HG02973 (cell line): ENCODE measurements around the gene TBC1D16.
"Not testable (repeated sequence)": the region's sequence is repeated elsewhere in the genome, so short reads cannot be mapped to it uniquely, and the experiment has no call there.

ENCODE experiments used
- ATAC-seq: cut with Tn5 transposase; IDR thresholded peaks from one replicate; pipeline ENCODE4 v1.9.1; 2021; ENCODE audit warnings: moderate library complexity; ENCODE audit not compliant: unreplicated experiment

TBC1D16 gene

DNA sequence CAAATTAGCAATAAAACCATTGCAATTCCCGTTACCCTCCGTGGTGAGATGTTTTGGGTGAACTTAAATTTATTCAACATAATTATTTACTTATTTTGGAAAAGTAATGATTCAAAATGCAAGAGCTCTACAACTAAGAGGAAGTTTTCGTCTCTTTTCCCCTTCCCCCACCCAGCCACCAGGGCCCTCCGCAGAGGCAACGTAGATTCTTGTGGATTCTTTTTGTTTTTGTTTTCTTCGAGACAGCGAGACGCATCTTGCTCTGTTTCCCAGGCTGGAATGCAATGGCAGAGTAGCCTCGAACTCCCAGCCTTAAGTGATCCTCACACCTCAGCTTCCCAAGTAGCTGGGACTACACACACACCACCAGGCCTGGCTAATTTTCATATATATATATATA lies 19.9 kb upstream of the TBC1D16 start:
- no peak for ATAC-seq

DNA sequence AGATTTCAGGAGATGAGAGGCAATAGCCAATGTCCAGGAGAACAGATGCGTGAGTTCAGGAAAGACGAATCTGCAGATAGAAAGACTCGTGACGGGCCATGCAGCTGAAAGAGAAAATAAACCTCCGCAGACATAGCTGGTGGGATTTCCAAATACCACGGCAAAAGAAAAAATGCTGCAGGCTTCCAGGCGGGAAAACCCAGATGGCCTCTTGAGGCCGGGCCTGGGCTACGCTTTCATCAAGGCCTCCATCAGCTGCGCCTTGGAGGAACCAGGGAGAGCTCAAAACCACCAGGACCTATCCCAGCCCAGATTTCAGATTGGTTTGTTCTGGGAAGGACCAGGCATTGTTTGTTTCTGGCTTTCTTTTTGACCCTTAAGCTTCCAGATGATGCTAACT lies 17.4 kb upstream of the TBC1D16 start:
- no peak for ATAC-seq

- ATAC-seq = no peak
These were observed 16.0 kb upstream of the TBC1D16 start for GRCh38 chr17:80051681-80052080.

GRCh38 chr17:80050706-80051105 lies 15.0 kb upstream of the TBC1D16 start:
- no peak for ATAC-seq

DNA sequence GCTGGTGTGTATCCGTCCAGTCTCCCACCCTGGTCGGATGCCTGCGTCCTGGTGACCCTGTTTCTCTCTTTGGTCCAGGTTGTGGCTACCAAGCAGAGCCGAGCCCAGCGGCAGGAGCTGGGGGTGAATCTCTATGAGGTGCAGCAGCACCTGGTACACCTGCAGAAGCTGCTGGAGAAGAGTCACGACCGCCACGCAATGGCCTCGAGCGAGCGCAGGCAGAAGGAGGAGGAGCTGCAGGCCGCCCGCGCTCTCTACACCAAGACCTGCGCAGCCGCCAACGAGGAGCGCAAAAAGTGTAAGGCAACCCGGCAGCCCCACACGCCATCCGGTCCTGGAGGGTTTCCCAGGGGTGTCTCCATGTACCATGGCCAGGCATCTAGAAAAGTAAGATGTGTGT lies 14.3 kb upstream of the TBC1D16 start:
- no peak for ATAC-seq

DNA sequence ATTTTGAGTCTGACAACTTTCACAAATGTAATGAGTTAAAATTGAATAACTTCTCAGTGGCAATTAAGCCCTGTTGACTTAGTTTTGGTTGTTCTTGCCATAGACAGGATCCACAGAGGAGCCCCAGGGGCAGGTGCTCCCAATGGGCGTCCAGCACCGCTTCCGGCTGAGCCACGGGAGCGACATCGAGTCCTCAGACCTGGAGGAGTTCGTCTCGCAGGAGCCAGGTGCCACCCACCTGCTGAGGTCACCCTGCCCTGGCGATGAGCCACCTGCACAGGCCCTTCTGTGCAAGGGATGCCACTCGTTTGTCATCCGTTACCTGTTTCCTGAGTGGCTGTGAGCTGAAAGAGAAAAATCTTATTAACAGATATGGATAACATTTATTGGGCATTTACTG lies 11.5 kb upstream of the TBC1D16 start:
- ATAC-seq = no peak

- ATAC-seq = not testable (repeated sequence)
These were observed 11.0 kb upstream of the TBC1D16 start for GRCh38 chr17:80046709-80047108.

DNA sequence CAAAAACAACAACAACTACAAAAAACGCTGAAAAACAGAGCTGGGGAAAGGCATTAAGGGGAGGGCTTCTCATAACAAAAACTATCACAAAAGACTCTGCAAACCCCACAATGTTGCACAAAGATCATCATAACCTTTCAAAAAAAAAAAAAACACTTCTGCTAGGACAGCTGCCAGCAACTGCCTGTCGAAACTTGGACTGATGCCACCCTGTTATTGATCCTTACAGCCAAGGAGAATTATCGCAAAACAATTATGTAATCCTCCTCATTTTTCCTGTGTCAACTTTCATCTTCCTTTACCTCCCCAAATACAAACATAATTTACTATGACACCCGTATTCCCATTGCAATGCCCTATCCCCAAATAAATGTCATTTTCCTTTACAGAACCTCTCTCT lies 10.0 kb upstream of the TBC1D16 start:
- ATAC-seq = no peak

DNA sequence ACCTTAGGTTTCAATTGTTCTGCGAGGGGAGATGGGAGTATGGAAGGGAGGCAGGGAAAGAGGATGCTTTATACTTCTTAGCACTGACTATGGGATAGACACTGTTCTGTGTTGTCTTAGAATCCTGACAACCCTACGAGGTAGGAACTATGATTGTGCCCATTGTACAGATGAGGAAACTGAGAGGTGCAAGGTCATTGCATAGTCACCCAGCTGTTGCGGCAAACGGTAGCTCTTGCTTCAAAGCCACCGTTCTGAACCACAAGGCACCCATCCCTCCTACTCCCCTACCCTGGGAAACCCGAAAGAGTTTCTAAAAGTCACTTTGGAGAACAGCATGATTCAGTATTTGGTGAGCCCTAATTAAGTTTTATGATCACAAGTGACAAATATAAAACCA lies 8.3 kb upstream of the TBC1D16 start:
- ATAC-seq = no peak

DNA sequence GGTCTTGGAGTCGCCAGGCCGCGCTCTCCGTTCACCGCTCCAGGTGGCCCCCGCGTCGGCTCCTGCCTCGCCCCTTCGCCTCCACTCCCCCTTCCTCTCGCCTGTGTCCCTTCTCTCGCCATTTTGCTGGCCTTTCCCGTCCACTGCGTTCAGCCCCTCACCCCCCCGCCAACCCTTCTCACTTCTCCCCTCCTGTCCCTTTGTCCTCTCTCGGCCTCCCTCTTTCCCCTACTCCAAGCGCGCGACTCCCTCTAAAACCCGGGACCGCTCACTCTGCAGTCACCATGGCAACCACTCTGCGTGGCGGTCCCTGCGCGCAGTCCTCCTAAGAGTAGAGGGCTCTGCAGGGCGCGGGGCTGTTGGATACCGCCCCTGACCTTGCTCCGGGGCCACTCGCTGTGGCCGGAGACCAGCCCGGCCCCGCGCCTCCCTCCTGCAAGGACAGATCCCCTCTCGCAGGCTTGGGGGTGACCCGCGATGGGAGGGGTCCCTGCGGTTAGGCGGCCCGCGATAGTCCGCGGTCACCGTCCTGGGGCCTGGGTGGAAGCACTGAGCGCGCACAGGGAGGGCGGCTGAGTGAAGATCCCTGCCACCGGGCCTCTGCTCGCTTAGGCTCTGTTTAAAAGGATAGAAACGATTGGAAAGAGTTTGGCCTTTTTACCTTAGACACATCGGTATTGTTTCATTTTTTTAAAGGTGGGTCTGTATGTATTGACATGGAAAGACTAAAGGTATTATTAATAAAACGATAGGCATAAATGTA lies 1.2 kb upstream of the TBC1D16 start:
- no peak for ATAC-seq

- ATAC-seq = peak; percentile 48
These were observed 454 bp upstream of the TBC1D16 start, which contains the start of gene CCDC40 for GRCh38 chr17:80035937-80036714. TSS of gene CCDC40 (plus strand) at chr17:80036642. CDS start at chr17:80036663, 21 bp downstream.

DNA sequence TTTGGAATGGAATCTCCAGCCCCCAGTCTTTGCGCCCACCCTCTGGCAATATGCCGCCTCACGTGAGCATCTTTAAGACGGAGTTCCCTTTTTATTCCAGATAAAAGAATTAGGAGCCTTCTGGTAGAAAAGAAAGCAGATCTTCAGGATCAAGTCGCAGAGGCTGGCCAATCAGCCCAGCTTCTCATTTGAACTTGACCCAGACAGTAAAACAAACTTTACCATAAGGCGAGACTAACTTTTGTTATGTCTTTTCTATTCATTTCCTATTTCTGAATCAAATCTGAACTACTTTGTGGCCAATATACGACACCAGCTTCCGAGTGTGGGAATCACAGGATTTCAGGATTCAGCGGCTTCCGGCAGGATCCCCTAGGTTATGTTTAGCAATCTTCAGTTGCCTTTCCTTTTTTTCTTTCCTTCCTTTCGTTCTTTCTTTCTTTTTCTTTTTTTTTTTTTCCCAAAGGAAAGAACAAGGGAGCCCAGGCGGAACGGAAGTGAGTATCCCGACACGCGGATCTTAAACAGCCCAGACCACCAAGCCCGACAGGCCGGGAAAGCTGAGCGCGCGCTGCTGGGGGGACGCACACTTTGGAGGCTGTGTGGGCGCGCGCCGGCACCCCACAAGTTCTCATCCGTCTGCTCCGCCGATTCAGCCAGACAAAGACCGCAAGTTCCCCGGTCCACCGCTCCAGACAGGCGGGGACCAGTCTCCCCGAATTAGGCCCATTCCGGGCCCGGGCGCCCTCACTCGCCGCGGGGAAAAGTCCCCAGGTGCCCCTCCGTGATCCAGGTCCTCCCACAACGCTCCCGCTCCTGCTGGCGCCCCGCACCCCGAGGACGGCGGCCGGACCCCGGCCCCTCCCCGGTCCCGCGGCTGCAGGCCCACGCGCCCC lies 633 bp downstream of the TBC1D16 start:
- ATAC-seq = no peak

- no peak for ATAC-seq
These were observed 1.8 kb downstream of the TBC1D16 start for GRCh38 chr17:80033840-80034239.

GRCh38 chr17:80032614-80033171 lies 3.0 kb downstream of the TBC1D16 start:
- ATAC-seq = no peak

DNA sequence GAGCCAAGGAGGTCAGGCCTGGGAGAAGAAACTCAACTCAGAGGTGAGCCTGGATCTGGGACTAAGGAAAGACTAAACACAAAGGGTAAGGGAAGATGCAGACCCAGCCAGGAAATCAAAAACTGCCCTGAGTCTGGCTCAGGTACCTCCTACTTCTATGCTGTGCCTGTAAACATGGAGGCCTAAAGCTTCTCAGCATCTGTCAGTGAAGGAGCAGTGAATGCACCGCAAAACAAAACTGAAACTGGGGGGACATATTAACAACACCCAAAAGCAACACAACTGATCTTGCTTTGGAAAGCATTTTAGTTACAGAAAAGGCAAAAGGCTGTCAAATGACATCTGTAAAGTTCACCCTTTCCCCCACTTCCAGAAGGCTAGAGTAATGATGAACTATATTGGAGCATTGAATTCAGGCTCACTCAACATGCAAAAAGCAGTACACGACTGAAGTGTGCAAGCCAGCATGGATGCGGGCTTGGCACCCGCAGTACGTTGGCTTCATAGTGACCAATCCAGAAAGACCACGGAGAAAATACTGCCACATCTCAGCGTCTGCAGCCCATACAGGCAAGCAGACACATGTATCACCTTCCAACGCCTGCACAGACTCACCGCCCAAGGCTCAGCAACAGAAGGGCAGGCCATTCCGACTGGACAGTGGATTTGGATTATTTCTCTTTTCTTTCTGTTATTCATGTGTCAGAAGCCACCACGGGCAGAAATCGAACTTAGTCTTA lies 3.8 kb downstream of the TBC1D16 start:
- ATAC-seq = no peak

DNA sequence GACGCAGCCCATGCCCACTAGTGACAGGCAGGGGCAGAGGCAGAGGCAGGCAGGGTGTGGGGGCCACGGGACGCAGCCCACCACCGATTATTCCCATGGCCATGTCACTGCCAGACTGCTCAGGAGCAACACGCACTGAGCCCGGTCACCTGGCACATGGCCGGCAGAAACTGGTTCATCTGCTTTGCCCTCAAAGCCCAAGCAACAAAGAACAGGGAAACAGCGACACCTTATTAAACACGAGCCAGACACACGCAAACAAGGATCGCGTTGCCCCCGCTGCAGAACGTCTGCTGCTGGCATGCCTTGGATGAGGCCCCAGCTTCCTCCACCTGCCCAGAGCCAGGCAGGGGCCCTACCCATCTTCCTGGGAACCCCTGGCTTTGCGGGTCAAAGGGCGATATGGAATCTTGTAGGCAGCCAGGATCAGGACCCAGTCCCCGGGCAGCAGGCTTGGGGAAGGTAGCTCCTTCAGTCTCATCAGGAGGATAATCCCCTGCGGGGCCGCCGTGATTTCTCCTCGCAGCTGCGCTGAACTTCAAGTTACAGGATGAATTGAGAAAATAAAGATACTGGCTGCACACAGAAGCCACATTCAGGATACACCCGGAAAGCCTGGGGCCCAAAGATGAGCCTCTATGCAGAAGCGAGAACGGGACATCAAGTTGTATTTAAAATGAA lies 4.8 kb downstream of the TBC1D16 start:
- no peak for ATAC-seq

GRCh38 chr17:80029258-80029974 lies 6.3 kb downstream of the TBC1D16 start:
- ATAC-seq = no peak

GRCh38 chr17:80028030-80028429 lies 7.6 kb downstream of the TBC1D16 start:
- no peak for ATAC-seq

- ATAC-seq = no peak
These were observed 8.6 kb downstream of the TBC1D16 start for GRCh38 chr17:80027043-80027435.
